Keratinocyte (primary cell): ENCODE measurements around the gene GALNT13. TPM values are rescaled to one million over a fixed set of nuclear protein-coding genes. Genes with fewer than 3 reads are reported as not detected.

ENCODE experiments used
- DNase-seq: peaks from one replicate; pipeline ENCODE4 v3.0.0-alpha.2; 2011; ENCODE audit warnings: low read depth, missing footprints, low spot score
- FAIRE-seq: peaks from 2 replicates; lab custom pipeline; 2011; peaks lifted over from hg19 to GRCh38; lab: Jason Lieb, UNC
- H2AFZ ChIP-seq: 2 replicates; pipeline ENCODE4 v1.6.0; 2012; ENCODE audit warnings: low read length, control low read depth, inconsistent platforms; ENCODE audit not compliant: control insufficient read depth
- H3K27ac ChIP-seq: 2 replicates; pipeline ENCODE4 v1.5.1; 2011; ENCODE audit warnings: low read length; ENCODE audit not compliant: control insufficient read depth, insufficient read depth
- H3K27me3 ChIP-seq: 3 replicates; pipeline ENCODE4 v1.6.0; 2011; ENCODE audit warnings: low read length; ENCODE audit not compliant: control insufficient read depth, insufficient read depth; ENCODE audit errors: extremely low read depth
- H3K36me3 ChIP-seq, 2 experiments: 2 replicates in 1 of 2; 3 replicates in 1 of 2; pipeline ENCODE4 v1.5.1; 2011; ENCODE audit warnings: low read length in 2 of 2, mild to moderate bottlenecking in 1 of 2; ENCODE audit not compliant: control insufficient read depth in 2 of 2, insufficient read depth in 2 of 2; ENCODE audit errors: extremely low read depth in 1 of 2
- H3K4me1 ChIP-seq: 3 replicates; pipeline ENCODE4 v1.5.1; 2011; ENCODE audit warnings: low read length; ENCODE audit not compliant: control insufficient read depth, insufficient read depth; ENCODE audit errors: extremely low read depth
- H3K4me2 ChIP-seq: 3 replicates; pipeline ENCODE4 v1.6.0; 2011; ENCODE audit warnings: low read depth, low read length; ENCODE audit not compliant: control insufficient read depth, insufficient read depth; ENCODE audit errors: extremely low read depth
- H3K4me3 ChIP-seq, 3 experiments: fragments of 200-600 bp in 1 of 3; sonication (generic) in 1 of 3; 2 replicates in 2 of 3; 3 replicates in 1 of 3; pipeline ENCODE4 v1.5.1; 2011 to 2016; ENCODE audit warnings: low read length in 3 of 3, mild to moderate bottlenecking in 3 of 3, control low read depth in 2 of 3, inconsistent platforms in 1 of 3, low read depth in 1 of 3, mixed read lengths in 1 of 3, mixed run types in 1 of 3, moderate library complexity in 1 of 3; ENCODE audit not compliant: control insufficient read depth in 2 of 3, insufficient read depth in 2 of 3; ENCODE audit errors: extremely low read depth in 1 of 3
- H3K79me2 ChIP-seq: 2 replicates; pipeline ENCODE4 v1.6.0; 2012; ENCODE audit warnings: low read length; ENCODE audit not compliant: control insufficient read depth, insufficient read depth
- H3K9ac ChIP-seq: 3 replicates; pipeline ENCODE4 v1.6.0; 2011; ENCODE audit warnings: low read length; ENCODE audit not compliant: control insufficient read depth, insufficient read depth; ENCODE audit errors: extremely low read depth
- H3K9me1 ChIP-seq: 3 replicates; pipeline ENCODE4 v1.6.0; 2011; ENCODE audit warnings: low read length; ENCODE audit not compliant: control insufficient read depth, insufficient read depth; ENCODE audit errors: extremely low read depth
- H3K9me3 ChIP-seq: 2 replicates; pipeline ENCODE4 v1.5.1; 2012; ENCODE audit warnings: low read depth, low read length; ENCODE audit not compliant: control insufficient read depth
- H4K20me1 ChIP-seq: 3 replicates; pipeline ENCODE4 v1.6.0; 2011; ENCODE audit warnings: low read length; ENCODE audit not compliant: control insufficient read depth, insufficient read depth; ENCODE audit errors: extremely low read depth
- EZH2 ChIP-seq: IDR thresholded peaks from one replicate; pipeline ENCODE4 v1.6.1; 2012; ENCODE audit warnings: inconsistent platforms, mild to moderate bottlenecking, low read length, moderate library complexity
- dilution Hi-C: fragments of 300-500 bp; cut with MboI; formaldehyde crosslinking; loops from one replicate; pipeline ENCODE4 v1.7.0; 2020; ENCODE audit warnings: low sequenced_read_pairs; ENCODE audit not compliant: extremely low pct_ligation_motif_present
- polyA plus RNA-seq, 5 experiments: library from polyadenylated mRNA; depleted of rRNA in 3 of 5; stranded (reverse) in 3 of 5; stranded (forward) in 1 of 5; unstranded in 1 of 5; fragments of >200 nt; gene quantifications; 1 replicate in 1 of 5; 2 replicates in 3 of 5; 3 replicates in 1 of 5; pipeline versions ENCODE4 v1.2.1 to v1.2.3, GENCODE V29; 2011 to 2012; ENCODE audit warnings: missing spikeins in 2 of 5, low read depth in 1 of 5, low replicate concordance in 1 of 5
- TF ChIP-seq, protein P1 (sequence below), 3 experiments: IDR thresholded peaks in 1 of 3; conservative IDR thresholded peaks in 1 of 3; optimal IDR thresholded peaks in 1 of 3; 2 replicates in 2 of 3; 3 replicates in 1 of 3; pipeline versions ENCODE3 to v1.5.1; 2011; ENCODE audit warnings: low read length in 3 of 3, mild to moderate bottlenecking in 3 of 3, moderate library complexity in 2 of 3, control low read depth in 1 of 3, inconsistent platforms in 1 of 3; ENCODE audit not compliant: insufficient read depth in 2 of 3; ENCODE audit errors: extremely low read depth in 1 of 3

The GALNT13 gene
- polyA plus RNA-seq, 1 donor (not counting 4 experiments of a cell fraction or from before 2014, with no cell fraction given) = not detected

DNA sequence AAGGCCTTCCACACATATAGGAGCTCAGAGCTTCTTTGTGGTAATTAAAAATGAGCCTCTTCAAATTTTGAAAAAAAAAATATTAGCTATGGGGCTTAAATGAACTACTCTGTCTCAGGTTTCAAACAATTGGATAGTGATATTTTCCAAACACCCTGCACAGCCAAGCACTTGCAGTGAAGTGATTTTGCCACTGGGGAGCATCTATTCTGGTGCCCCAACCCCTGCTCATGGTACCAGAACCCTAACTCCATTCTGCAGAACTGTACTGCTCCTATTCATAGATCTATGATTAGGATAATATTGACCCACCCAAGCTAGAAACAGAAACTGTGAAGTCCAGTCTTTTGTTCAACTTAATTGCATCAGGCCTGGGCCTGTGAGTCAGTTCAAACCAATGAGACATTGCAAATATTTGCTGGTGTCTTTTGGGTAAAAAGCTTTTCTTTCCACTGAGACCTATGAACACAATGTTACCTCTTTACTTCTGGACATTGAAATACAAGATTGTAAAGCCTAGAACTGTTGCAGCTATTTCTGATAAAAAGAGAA is 324.0 kb downstream of the GALNT13 start:
- dilution Hi-C loops = no loop called here
- no peak overlapping the region for H3K9ac ChIP-seq
- no peak for FAIRE-seq
- H3K4me3 ChIP-seq = no peak overlapping the region
- H3K36me3 ChIP-seq = no peaks in the 10 kb centered on the region
- no peaks in the 10 kb centered on the region for H3K9me1 ChIP-seq
- no peak overlapping the region for H2AFZ ChIP-seq
- H3K4me1 ChIP-seq = no peaks in the 10 kb centered on the region
- TF ChIP-seq EZH2 = no peak
- TF ChIP-seq, protein P1, sequence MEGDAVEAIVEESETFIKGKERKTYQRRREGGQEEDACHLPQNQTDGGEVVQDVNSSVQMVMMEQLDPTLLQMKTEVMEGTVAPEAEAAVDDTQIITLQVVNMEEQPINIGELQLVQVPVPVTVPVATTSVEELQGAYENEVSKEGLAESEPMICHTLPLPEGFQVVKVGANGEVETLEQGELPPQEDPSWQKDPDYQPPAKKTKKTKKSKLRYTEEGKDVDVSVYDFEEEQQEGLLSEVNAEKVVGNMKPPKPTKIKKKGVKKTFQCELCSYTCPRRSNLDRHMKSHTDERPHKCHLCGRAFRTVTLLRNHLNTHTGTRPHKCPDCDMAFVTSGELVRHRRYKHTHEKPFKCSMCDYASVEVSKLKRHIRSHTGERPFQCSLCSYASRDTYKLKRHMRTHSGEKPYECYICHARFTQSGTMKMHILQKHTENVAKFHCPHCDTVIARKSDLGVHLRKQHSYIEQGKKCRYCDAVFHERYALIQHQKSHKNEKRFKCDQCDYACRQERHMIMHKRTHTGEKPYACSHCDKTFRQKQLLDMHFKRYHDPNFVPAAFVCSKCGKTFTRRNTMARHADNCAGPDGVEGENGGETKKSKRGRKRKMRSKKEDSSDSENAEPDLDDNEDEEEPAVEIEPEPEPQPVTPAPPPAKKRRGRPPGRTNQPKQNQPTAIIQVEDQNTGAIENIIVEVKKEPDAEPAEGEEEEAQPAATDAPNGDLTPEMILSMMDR (optimal IDR thresholded peaks at IDR 0.05 in 1 of 3, IDR thresholded peaks at IDR 0.05 in 1 of 3, conservative IDR thresholded peaks at IDR 0.05 in 1 of 3; ENCODE audit: extremely low read depth in 1 of 3, insufficient read depth in 2 of 3, low read length in 3 of 3) = no peak
- H3K4me2 ChIP-seq = no peak overlapping the region
- no peak overlapping the region for H3K27ac ChIP-seq
- H3K79me2 ChIP-seq = no peaks in the 10 kb centered on the region
- no peaks in the 10 kb centered on the region for H3K9me3 ChIP-seq
- no peaks in the 10 kb centered on the region for H3K27me3 ChIP-seq
- no peak for DNase-seq
- H4K20me1 ChIP-seq = no peaks in the 10 kb centered on the region

GRCh38 chr2:154198866-154199265 is 327.1 kb downstream of the GALNT13 start:
- no peaks in the 10 kb centered on the region for H3K36me3 ChIP-seq
- DNase-seq (no peak), FAIRE-seq (no peak)
- H4K20me1 ChIP-seq = no peaks in the 10 kb centered on the region
- H2AFZ ChIP-seq = no peak overlapping the region
- H3K4me3 ChIP-seq = no peak overlapping the region
- dilution Hi-C loops = no loop called here
- H3K27me3 ChIP-seq = no peaks in the 10 kb centered on the region
- H3K4me1 ChIP-seq = no peaks in the 10 kb centered on the region
- H3K9me3 ChIP-seq = no peaks in the 10 kb centered on the region
- TF ChIP-seq EZH2 = no peak
- TF ChIP-seq, protein P1 (optimal IDR thresholded peaks at IDR 0.05 in 1 of 3, IDR thresholded peaks at IDR 0.05 in 1 of 3, conservative IDR thresholded peaks at IDR 0.05 in 1 of 3; ENCODE audit: extremely low read depth in 1 of 3, insufficient read depth in 2 of 3, low read length in 3 of 3) = no peak
- H3K27ac ChIP-seq = no peak overlapping the region
- H3K79me2 ChIP-seq = no peaks in the 10 kb centered on the region
- no peak overlapping the region for H3K9ac ChIP-seq
- no peaks in the 10 kb centered on the region for H3K9me1 ChIP-seq
- H3K4me2 ChIP-seq = no peak overlapping the region
